Vagina (tissue), 2 donors: ENCODE results near the gene BRSK2. TPM values are rescaled to one million over a fixed set of nuclear protein-coding genes. Genes with fewer than 3 reads are reported as not detected.

Source experiments
- DNase-seq, 2 donors: peaks; one replicate each; pipeline ENCODE4 v3.0.0-alpha.2; 2017; ENCODE audit errors: extremely low spot score in 2 of 2
- H3K27ac ChIP-seq: fragments of 200-600 bp; sonication (generic); one replicate; pipeline ENCODE4 v1.5.1; 2019
- H3K27me3 ChIP-seq: fragments of 200-600 bp; sonication (generic); one replicate; pipeline ENCODE4 v1.5.1; 2019
- H3K36me3 ChIP-seq, 2 donors: fragments of 200-600 bp; sonication (generic); one replicate each; pipeline ENCODE4 v1.5.1; 2017 to 2019
- H3K4me1 ChIP-seq: fragments of 200-600 bp; sonication (generic); one replicate; pipeline ENCODE4 v1.5.1; 2019
- H3K4me3 ChIP-seq, 2 donors: fragments of 200-600 bp; sonication (generic); 1 replicate in 1 of 2; 2 replicates in 1 of 2; pipeline ENCODE4 v1.5.1; 2016 to 2019
- H3K9me3 ChIP-seq: fragments of 200-600 bp; sonication (generic); one replicate; pipeline ENCODE4 v1.5.1; 2019
- POLR2A ChIP-seq, 2 donors: fragments of 450-650 bp; IDR thresholded peaks; one replicate each; pipeline ENCODE4 v1.6.1; 2017; ENCODE audit warnings: antibody characterized with exemption in 2 of 2, mild to moderate bottlenecking in 2 of 2, moderate library complexity in 2 of 2
- POLR2AphosphoS5 ChIP-seq, 2 donors: sonication (generic); formaldehyde crosslinking; IDR thresholded peaks; one replicate each; pipeline ENCODE4 v1.9.0; 2017; ENCODE audit warnings: antibody characterized with exemption in 2 of 2, mild to moderate bottlenecking in 2 of 2, low read depth in 1 of 2; ENCODE audit not compliant: insufficient read depth in 1 of 2
- intact Hi-C: fragments of 100-400 bp; cut with DNase I; formaldehyde crosslinking; loops from one replicate; pipeline ENCODE4 v1.15.1; 2023
- total RNA-seq: library from RNA; depleted of rRNA; stranded (reverse); fragments of >200 nt; gene quantifications from one replicate; pipeline ENCODE4 v1.2.3, GENCODE V29; 2016
- TF ChIP-seq, protein P1 (sequence below), 3 experiments: fragments of 450-650 bp in 2 of 3; fragments of 200-600 bp in 1 of 3; sonication (generic) in 1 of 3; IDR thresholded peaks; one replicate each; pipeline ENCODE4 v1.5.1; 2017 to 2019; ENCODE audit warnings: antibody characterized with exemption in 3 of 3, mild to moderate bottlenecking in 2 of 3, moderate library complexity in 2 of 3

Gene BRSK2
- total RNA-seq, 1 donor from 2014 or later = 3.9 TPM

DNA sequence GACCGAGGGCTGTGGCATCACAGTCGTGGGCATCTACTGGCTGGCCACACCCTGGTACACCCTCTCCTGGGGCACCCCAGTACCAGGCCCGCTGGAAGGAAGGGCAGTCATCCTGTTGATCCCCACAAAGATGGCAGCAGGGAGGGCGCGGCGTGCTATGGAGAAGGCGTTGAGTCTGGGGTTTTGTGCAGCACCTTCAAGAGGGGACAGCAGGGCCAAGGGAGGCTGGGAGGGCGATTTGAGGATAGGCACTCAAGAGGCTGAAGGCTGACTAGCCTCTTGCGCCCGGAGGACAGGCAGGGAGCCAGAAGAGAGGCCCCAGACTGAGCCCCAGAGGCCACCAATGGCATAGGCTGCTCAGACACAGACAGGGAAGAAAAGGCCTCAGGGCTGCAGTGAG is 2.2 kb upstream of the BRSK2 start:
- intact Hi-C loops = no loop called here
- H3K27ac ChIP-seq = no peak overlapping the region
- no peak for DNase-seq
- peaks cover 29% of the 10 kb centered on the region for H3K4me1 ChIP-seq
- H3K9me3 ChIP-seq = no peaks in the 10 kb centered on the region
- TF ChIP-seq POLR2AphosphoS5 (IDR thresholded peaks at IDR 0.05; ENCODE audit: insufficient read depth in 1 of 2, low read depth in 1 of 2) (no peak), POLR2A (IDR thresholded peaks at IDR 0.05) (no peak)
- TF ChIP-seq, protein P1, sequence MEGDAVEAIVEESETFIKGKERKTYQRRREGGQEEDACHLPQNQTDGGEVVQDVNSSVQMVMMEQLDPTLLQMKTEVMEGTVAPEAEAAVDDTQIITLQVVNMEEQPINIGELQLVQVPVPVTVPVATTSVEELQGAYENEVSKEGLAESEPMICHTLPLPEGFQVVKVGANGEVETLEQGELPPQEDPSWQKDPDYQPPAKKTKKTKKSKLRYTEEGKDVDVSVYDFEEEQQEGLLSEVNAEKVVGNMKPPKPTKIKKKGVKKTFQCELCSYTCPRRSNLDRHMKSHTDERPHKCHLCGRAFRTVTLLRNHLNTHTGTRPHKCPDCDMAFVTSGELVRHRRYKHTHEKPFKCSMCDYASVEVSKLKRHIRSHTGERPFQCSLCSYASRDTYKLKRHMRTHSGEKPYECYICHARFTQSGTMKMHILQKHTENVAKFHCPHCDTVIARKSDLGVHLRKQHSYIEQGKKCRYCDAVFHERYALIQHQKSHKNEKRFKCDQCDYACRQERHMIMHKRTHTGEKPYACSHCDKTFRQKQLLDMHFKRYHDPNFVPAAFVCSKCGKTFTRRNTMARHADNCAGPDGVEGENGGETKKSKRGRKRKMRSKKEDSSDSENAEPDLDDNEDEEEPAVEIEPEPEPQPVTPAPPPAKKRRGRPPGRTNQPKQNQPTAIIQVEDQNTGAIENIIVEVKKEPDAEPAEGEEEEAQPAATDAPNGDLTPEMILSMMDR (IDR thresholded peaks at IDR 0.05) = no peak
- H3K4me3 ChIP-seq = no peak overlapping the region
- H3K36me3 ChIP-seq = no peaks in the 10 kb centered on the region
- peaks cover 10% of the 10 kb centered on the region for H3K27me3 ChIP-seq

DNA sequence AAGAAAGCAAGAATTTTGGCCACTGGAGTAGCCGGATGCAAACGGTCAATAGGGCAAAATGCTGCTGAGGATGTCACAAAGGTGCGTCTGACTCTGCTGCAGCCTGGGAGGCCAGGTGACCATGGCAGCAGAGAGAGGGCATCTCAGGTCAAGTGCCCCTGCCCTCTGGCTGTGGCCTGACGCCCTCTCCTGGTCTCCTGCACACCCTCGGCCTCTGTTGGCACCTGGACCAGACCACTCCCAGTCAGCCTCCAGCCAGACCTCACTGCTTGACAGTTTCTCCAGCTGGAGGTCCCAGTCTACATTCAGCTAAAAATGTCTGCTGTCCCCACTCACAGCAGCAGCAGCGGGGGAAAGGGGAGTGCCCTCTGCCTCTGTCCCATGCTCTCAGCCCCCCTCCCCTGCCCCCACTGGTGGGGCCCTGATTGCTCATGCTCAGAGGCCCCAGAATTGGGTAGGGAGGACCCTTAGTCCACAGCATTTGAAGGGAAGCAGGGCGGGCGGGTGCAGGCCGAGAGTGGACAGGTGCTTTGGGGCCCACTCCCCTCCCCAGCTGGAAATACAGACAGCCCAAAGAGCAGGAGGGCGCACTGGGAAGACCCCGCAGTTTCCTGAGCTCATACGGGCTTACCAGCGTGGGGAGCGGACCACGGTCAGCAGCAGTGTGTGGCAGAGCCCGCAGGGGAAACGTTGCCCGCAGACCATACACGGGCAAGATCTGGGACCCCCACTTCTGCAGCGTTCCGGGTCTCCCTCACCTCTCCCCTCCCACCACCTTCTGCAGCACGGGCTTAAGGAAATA is 1.6 kb upstream of the BRSK2 start:
- peaks cover 23% of the 10 kb centered on the region for H3K4me1 ChIP-seq
- H3K27me3 ChIP-seq = peaks cover 10% of the 10 kb centered on the region
- H3K36me3 ChIP-seq = no peaks in the 10 kb centered on the region
- intact Hi-C loops = no loop called here
- no peaks in the 10 kb centered on the region for H3K9me3 ChIP-seq
- DNase-seq = no peak
- H3K4me3 ChIP-seq = no peak overlapping the region
- H3K27ac ChIP-seq = no peak overlapping the region
- TF ChIP-seq POLR2AphosphoS5 (IDR thresholded peaks at IDR 0.05; ENCODE audit: insufficient read depth in 1 of 2, low read depth in 1 of 2) = no peak
- TF ChIP-seq, protein P1 (IDR thresholded peaks at IDR 0.05) = no peak
- no peak for TF ChIP-seq POLR2A (IDR thresholded peaks at IDR 0.05)

DNA sequence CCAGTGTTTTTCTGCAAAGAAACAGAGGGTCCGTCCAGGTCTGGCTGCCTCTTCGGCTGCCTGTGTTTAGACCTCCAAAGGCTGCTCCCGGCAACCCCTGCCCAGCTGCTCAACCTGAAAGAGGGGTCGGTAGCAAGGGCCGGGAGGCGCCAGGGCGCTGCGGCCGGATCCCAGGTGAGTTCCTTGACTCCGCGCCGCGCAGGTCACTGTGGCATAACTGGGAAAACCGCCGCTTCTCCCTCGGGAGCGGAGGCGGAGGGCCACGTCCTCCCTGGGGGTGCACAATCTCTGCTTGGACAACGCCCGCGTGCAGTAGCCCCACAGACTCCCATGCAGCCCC is 1.0 kb upstream of the BRSK2 start:
- Histone ChIP-seq H3K4me1 (peaks cover 18% of the 10 kb centered on the region), H3K36me3 (no peaks in the 10 kb centered on the region), H3K27ac (no peak overlapping the region), H3K9me3 (no peaks in the 10 kb centered on the region), H3K4me3 (peak overlapping the region; percentile 42 to 67), H3K27me3 (peaks cover 10% of the 10 kb centered on the region)
- TF ChIP-seq POLR2A (IDR thresholded peaks at IDR 0.05) (no peak), POLR2AphosphoS5 (IDR thresholded peaks at IDR 0.05; ENCODE audit: insufficient read depth in 1 of 2, low read depth in 1 of 2) (no peak)
- TF ChIP-seq, protein P1 (IDR thresholded peaks at IDR 0.05) = no peak
- intact Hi-C loops = no loop called here
- DNase-seq = no peak

DNA sequence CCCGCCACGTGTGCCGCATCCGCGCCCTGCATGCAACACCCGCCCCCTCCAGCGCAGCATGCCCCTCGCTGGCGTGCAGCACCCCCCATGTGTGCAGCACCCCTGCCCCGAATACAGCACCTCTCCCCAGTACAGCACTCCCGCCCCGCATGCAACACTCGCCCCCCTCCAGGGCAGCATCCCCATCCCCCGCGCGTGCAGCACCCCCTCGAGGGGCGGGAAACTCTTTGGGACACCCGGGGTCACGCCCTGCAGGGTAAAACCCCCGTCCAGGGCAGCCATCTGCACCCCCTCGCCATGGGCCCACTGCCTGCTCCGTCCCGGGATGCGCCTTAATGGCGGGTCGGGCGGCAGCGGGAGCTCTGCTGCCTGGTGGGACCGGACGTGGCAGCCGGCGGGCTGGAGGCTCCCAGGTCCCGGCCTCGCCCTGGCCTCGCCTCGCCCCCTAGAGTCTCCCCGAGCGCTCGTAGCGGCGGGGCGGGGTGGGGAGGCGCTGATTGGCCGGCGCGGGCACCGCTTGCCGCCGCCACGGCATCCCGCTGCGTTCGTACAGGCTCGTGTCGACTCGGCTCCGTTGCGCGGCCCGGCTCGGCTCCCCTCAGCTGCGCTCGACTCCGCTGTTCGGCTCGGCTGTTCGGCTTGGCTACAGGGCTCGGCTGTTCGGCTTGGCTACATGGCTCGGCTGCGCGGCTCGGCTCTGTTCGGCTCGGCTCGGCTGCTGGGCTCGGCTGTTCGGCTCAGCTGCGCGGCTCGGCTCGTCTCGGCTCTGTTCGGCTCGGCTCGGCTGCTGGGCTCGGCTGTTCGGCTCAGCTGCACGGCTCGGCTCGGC is 417 bp upstream of the BRSK2 start:
- no peak for DNase-seq
- Histone ChIP-seq H3K36me3 (no peaks in the 10 kb centered on the region), H3K27me3 (peaks cover 10% of the 10 kb centered on the region), H3K27ac (peak overlapping the region; percentile 38), H3K4me3 (peak overlapping the region; percentile 42 to 67), H3K4me1 (peaks cover 18% of the 10 kb centered on the region), H3K9me3 (no peaks in the 10 kb centered on the region)
- intact Hi-C loops = no loop called here
- TF ChIP-seq POLR2AphosphoS5 (IDR thresholded peaks at IDR 0.05; ENCODE audit: insufficient read depth in 1 of 2, low read depth in 1 of 2) (peak in 1 of 2 donors; percentile 34), POLR2A (IDR thresholded peaks at IDR 0.05) (no peak)
- TF ChIP-seq, protein P1 (IDR thresholded peaks at IDR 0.05) = no peak
